Effector CD4-positive, alpha-beta T cell (primary cell): ENCODE results near the gene TTC39A.

ENCODE experiments used
- DNase-seq: peaks from one replicate; pipeline ENCODE4 v3.0.0-alpha.2; 2020

TTC39A gene

GRCh38 chr1:51296383-51297357 lies 33.7 kb downstream of the TTC39A start:
- peak; percentile 51 for DNase-seq

GRCh38 chr1:51295926-51296325 lies 34.4 kb downstream of the TTC39A start:
- DNase-seq = no peak

GRCh38 chr1:51294566-51295184 lies 35.7 kb downstream of the TTC39A start:
- DNase-seq = no peak

- no peak for DNase-seq
These were observed 36.4 kb downstream of the TTC39A start for GRCh38 chr1:51293898-51294515.

GRCh38 chr1:51290489-51290847 lies 39.9 kb downstream of the TTC39A start:
- DNase-seq = no peak

- no peak for DNase-seq
These were observed 40.5 kb downstream of the TTC39A start for GRCh38 chr1:51289676-51290488.

GRCh38 chr1:51288578-51288977 lies 41.8 kb downstream of the TTC39A start:
- DNase-seq = no peak

GRCh38 chr1:51287966-51288365 lies 42.4 kb downstream of the TTC39A start:
- no peak for DNase-seq

GRCh38 chr1:51285055-51285454 lies 45.3 kb downstream of the TTC39A start:
- DNase-seq = no peak

GRCh38 chr1:51284487-51284954 lies 45.8 kb downstream of the TTC39A start:
- no peak for DNase-seq

GRCh38 chr1:51283979-51284378 lies 46.4 kb downstream of the TTC39A start:
- no peak for DNase-seq

GRCh38 chr1:51282605-51283004 lies 47.8 kb downstream of the TTC39A start:
- DNase-seq = no peak

- DNase-seq = no peak
These were observed 48.6 kb downstream of the TTC39A start for GRCh38 chr1:51281807-51282206.

GRCh38 chr1:51280321-51280978 lies 49.9 kb downstream of the TTC39A start:
- no peak for DNase-seq

- no peak for DNase-seq
These were observed 54.1 kb downstream of the TTC39A start for GRCh38 chr1:51276286-51276685.

GRCh38 chr1:51274676-51275075 lies 55.7 kb downstream of the TTC39A start:
- DNase-seq = no peak

- DNase-seq = no peak
These were observed 57.4 kb downstream of the TTC39A start for GRCh38 chr1:51272916-51273315.

- no peak for DNase-seq
These were observed 59.6 kb downstream of the TTC39A start for GRCh38 chr1:51270751-51271150.

GRCh38 chr1:51268634-51269033 lies 61.7 kb downstream of the TTC39A start:
- DNase-seq = no peak

- DNase-seq = no peak
These were observed 63.6 kb downstream of the TTC39A start for GRCh38 chr1:51266791-51267190.

GRCh38 chr1:51266181-51266580 lies 64.2 kb downstream of the TTC39A start:
- DNase-seq = no peak

GRCh38 chr1:51265618-51266017 lies 64.7 kb downstream of the TTC39A start:
- DNase-seq = no peak
